ENCODE data around the gene FANCF.

DNA sequence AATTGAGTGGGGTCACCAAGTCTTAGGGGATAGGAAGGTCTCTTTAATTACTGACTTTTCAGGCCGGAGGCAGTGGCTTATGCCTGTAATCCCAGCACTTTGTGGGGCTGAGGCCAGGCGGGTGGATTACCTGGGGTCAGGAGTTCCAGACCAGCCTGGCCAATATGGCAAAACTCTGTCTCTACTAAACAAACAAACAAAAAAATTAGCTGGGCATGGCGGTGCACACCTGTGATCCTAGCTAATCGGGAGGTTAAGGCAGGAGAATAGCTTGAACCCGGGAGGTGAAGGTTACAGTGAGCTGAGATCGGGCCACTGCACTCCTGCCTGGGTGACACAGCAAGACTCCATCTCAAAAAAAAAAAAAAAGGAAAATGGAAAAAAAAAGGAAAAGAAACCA is 1.8 kb upstream of the FANCF start:
- TF ChIP-seq, protein P1, sequence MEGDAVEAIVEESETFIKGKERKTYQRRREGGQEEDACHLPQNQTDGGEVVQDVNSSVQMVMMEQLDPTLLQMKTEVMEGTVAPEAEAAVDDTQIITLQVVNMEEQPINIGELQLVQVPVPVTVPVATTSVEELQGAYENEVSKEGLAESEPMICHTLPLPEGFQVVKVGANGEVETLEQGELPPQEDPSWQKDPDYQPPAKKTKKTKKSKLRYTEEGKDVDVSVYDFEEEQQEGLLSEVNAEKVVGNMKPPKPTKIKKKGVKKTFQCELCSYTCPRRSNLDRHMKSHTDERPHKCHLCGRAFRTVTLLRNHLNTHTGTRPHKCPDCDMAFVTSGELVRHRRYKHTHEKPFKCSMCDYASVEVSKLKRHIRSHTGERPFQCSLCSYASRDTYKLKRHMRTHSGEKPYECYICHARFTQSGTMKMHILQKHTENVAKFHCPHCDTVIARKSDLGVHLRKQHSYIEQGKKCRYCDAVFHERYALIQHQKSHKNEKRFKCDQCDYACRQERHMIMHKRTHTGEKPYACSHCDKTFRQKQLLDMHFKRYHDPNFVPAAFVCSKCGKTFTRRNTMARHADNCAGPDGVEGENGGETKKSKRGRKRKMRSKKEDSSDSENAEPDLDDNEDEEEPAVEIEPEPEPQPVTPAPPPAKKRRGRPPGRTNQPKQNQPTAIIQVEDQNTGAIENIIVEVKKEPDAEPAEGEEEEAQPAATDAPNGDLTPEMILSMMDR (IDR thresholded peaks at IDR 0.05), result no peak
- no peak for TF ChIP-seq POLR2A (IDR thresholded peaks at IDR 0.05)

Data from testis (tissue), 2 donors.